Activated B cell treated with CpG ODN at 0.5 μM for 24 hours (primary cell): ENCODE results near the gene DAPL1. TPM values are rescaled to one million over a fixed set of nuclear protein-coding genes. Genes with fewer than 3 reads are reported as not detected.

ENCODE experiments used
- ATAC-seq: fragments of 200-7000 bp; cut with Tn5 transposase; one replicate; pipeline ENCODE4 v1.10.0; 2021; ENCODE audit warnings: low read depth, mild to moderate bottlenecking, moderate library complexity
- CTCF ChIA-PET: fragments of 350-600 bp; sonication (Branson Sonifier 250); formaldehyde crosslinking; loops from one replicate; lab custom pipeline; 2021; ENCODE audit warnings: antibody characterized with exemption; lab: Charles Lee
- POLR2A ChIA-PET: fragments of 350-600 bp; sonication (Branson Sonifier 250); formaldehyde crosslinking; loops from one replicate; lab custom pipeline; 2021; ENCODE audit warnings: antibody characterized with exemption; lab: Charles Lee
- DNase-seq: peaks from one replicate; pipeline ENCODE4 v3.0.0; 2022
- H3K27ac Mint-ChIP-seq: one replicate; pipeline ENCODE4 v1.8.0; 2020; ENCODE audit warnings: mixed read lengths
- H3K27me3 Mint-ChIP-seq: one replicate; pipeline ENCODE4 v1.8.0; 2021; ENCODE audit warnings: mixed read lengths
- H3K36me3 Mint-ChIP-seq: one replicate; pipeline ENCODE4 v1.8.0; 2021; ENCODE audit warnings: low read depth, mixed read lengths
- H3K4me1 Mint-ChIP-seq: one replicate; pipeline ENCODE4 v1.8.0; 2021; ENCODE audit warnings: mixed read lengths
- H3K4me3 Mint-ChIP-seq: one replicate; pipeline ENCODE4 v1.8.0; 2020; ENCODE audit warnings: mild to moderate bottlenecking, mixed read lengths
- H3K9me3 Mint-ChIP-seq: one replicate; pipeline ENCODE4 v1.8.0; 2020; ENCODE audit warnings: mixed read lengths
- CTCF ChIP-seq: fragments of 200-600 bp; IDR thresholded peaks from one replicate; pipeline ENCODE4 v1.8.0; 2022; ENCODE audit warnings: antibody characterized with exemption, mild to moderate bottlenecking
- intact Hi-C: fragments of 100-400 bp; cut with micrococcal nuclease; formaldehyde crosslinking; loops from one replicate; pipeline ENCODE4 v1.15.1; 2024
- total RNA-seq: library from RNA; stranded (reverse); gene quantifications from 2 replicates; pipeline ENCODE4 v1.2.3, GENCODE V29; 2022

DAPL1 gene
- total RNA-seq, 1 donor from 2014 or later = not detected

GRCh38 chr2:158815658-158816057 lies 20.5 kb downstream of the DAPL1 start:
- Mint-ChIP-seq H3K27ac (no peak overlapping the region), H3K36me3 (no peaks in the 10 kb centered on the region), H3K9me3 (no peaks in the 10 kb centered on the region), H3K27me3 (peaks cover 4% of the 10 kb centered on the region), H3K4me3 (no peak overlapping the region), H3K4me1 (no peaks in the 10 kb centered on the region)
- DNase-seq (no peak), ATAC-seq (no peak)
- no peak for TF ChIP-seq CTCF
- ChIA-PET POLR2A (no interaction called here), CTCF (no interaction called here)
- intact Hi-C loops = no loop called here

- H3K4me1 Mint-ChIP-seq = no peaks in the 10 kb centered on the region
- H3K27me3 Mint-ChIP-seq = peaks cover 4% of the 10 kb centered on the region
- DNase-seq = no peak
- ATAC-seq = no peak
- no peaks in the 10 kb centered on the region for H3K9me3 Mint-ChIP-seq
- TF ChIP-seq CTCF = no peak
- H3K27ac Mint-ChIP-seq = no peak overlapping the region
- H3K36me3 Mint-ChIP-seq = no peaks in the 10 kb centered on the region
- no peak overlapping the region for H3K4me3 Mint-ChIP-seq
- POLR2A ChIA-PET = no interaction called here
- CTCF ChIA-PET = no interaction called here
- intact Hi-C loops = no loop called here
Measured at GRCh38 chr2:158817588-158817987, 22.5 kb downstream of the DAPL1 start.

- H3K36me3 Mint-ChIP-seq = no peaks in the 10 kb centered on the region
- ChIA-PET POLR2A (no interaction called here), CTCF (no interaction called here)
- no peak overlapping the region for H3K4me3 Mint-ChIP-seq
- peaks cover 4% of the 10 kb centered on the region for H3K27me3 Mint-ChIP-seq
- no peaks in the 10 kb centered on the region for H3K9me3 Mint-ChIP-seq
- H3K4me1 Mint-ChIP-seq = no peaks in the 10 kb centered on the region
- no peak for ATAC-seq
- TF ChIP-seq CTCF = no peak
- DNase-seq = no peak
- no peak overlapping the region for H3K27ac Mint-ChIP-seq
- intact Hi-C loops = no loop called here
Measured at GRCh38 chr2:158818511-158818910, 23.4 kb downstream of the DAPL1 start.

- peaks cover 1% of the 10 kb centered on the region for H3K27me3 Mint-ChIP-seq
- intact Hi-C loops = no loop called here
- H3K4me3 Mint-ChIP-seq = no peak overlapping the region
- H3K4me1 Mint-ChIP-seq = no peaks in the 10 kb centered on the region
- no peaks in the 10 kb centered on the region for H3K9me3 Mint-ChIP-seq
- ChIA-PET CTCF (no interaction called here), POLR2A (no interaction called here)
- DNase-seq = no peak
- ATAC-seq = no peak
- no peak overlapping the region for H3K27ac Mint-ChIP-seq
- H3K36me3 Mint-ChIP-seq = no peaks in the 10 kb centered on the region
- TF ChIP-seq CTCF = no peak
Measured at GRCh38 chr2:158822193-158822592, 27.1 kb downstream of the DAPL1 start.

GRCh38 chr2:158823486-158824237 lies 28.5 kb downstream of the DAPL1 start:
- peaks cover 1% of the 10 kb centered on the region for H3K27me3 Mint-ChIP-seq
- no peaks in the 10 kb centered on the region for H3K4me1 Mint-ChIP-seq
- H3K4me3 Mint-ChIP-seq = no peak overlapping the region
- ATAC-seq (no peak), DNase-seq (no peak)
- no peaks in the 10 kb centered on the region for H3K36me3 Mint-ChIP-seq
- CTCF ChIA-PET = no interaction called here
- H3K9me3 Mint-ChIP-seq = no peaks in the 10 kb centered on the region
- POLR2A ChIA-PET = no interaction called here
- intact Hi-C loops = no loop called here
- TF ChIP-seq CTCF = no peak
- no peak overlapping the region for H3K27ac Mint-ChIP-seq
